ENCODE measurements around the gene KAZN. TPM values are rescaled to one million over a fixed set of nuclear protein-coding genes. Genes with fewer than 3 reads are reported as not detected.

The KAZN gene
- total and polyA plus RNA-seq, 12 donors = 1.1 to 6.5 (median 1.9) TPM

DNA sequence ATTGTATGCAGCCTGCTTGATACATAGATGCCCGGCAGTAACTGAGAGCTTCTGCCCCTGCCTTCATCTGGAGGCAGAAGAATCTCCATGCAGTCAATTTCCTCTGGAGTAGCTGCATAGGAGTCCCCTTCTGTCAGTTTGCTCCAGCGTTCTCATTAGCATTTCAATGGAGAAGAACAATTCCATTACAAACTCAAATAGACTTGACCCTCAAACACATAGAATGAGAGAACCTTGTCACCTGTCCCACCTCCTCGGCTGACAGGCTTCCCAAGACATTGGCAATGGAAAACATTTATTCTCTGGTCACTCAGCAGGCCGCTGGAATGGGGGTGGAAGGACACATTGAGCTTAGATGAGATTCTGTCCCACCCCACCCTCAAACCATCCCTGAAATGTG, 509.4 kb downstream of the KAZN start:
- Histone ChIP-seq H3K27me3 (peaks cover 0 to 4% (median 0%) of the 10 kb centered on the region in 7 donors), H3K36me3 (no peaks in the 10 kb centered on the region), H3K27ac (no peak overlapping the region), H3K4me3 (no peak overlapping the region), H3K9me3 (peaks cover 0 to 12% (median 0%) of the 10 kb centered on the region in 11 donors), H3K4me1 (no peaks in the 10 kb centered on the region)
- 54 to 69% methylated on average over 4 of the region's 4 CpGs for WGBS, 2 donors
- no peak for DNase-seq
- TF ChIP-seq, protein P1, sequence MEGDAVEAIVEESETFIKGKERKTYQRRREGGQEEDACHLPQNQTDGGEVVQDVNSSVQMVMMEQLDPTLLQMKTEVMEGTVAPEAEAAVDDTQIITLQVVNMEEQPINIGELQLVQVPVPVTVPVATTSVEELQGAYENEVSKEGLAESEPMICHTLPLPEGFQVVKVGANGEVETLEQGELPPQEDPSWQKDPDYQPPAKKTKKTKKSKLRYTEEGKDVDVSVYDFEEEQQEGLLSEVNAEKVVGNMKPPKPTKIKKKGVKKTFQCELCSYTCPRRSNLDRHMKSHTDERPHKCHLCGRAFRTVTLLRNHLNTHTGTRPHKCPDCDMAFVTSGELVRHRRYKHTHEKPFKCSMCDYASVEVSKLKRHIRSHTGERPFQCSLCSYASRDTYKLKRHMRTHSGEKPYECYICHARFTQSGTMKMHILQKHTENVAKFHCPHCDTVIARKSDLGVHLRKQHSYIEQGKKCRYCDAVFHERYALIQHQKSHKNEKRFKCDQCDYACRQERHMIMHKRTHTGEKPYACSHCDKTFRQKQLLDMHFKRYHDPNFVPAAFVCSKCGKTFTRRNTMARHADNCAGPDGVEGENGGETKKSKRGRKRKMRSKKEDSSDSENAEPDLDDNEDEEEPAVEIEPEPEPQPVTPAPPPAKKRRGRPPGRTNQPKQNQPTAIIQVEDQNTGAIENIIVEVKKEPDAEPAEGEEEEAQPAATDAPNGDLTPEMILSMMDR (IDR thresholded peaks at IDR 0.05) = no peak
- ATAC-seq = no peak
- intact Hi-C loops (cut with DNase I) = no loop called here

DNA sequence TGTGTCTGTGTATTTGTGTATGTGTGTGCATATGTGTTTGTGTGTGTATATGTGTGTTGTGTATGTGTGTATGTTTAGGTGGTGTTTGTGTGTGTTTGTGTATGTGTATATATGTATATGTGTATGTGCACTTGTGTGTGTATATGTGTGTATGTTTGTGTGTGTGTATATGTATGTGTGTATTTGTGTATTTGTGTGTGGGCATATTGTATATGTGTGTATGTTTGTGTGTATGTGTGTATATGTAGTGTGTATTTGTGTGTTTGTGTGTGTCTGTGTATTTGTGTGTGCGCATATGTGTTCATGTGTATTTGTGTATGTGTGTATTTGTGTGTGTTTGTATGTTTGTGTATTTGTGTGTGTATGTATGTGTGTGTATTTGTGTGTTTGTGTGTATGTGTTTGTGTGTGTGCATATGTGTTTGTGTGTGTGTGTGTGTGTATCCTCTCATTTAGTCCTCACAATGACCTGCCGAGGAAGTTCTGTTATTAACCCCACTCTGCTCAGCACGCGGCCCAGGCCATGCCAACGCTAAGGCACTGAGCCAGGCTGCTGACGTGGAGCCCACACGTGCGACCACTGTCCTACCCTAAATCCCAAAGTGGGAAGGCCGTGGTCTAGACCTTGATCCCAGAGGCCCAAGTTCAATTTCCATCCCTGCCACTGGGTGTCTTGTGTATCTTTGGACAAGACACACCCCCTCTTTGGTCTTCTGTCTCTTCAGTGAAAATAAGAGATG, 511.8 kb downstream of the KAZN start:
- H3K9me3 ChIP-seq = peaks cover 0 to under 1% (median 0%) of the 10 kb centered on the region in 11 donors
- intact Hi-C loops (cut with DNase I) = no loop called here
- ATAC-seq (no peak), DNase-seq (no peak)
- 89 to 90% methylated on average over 9 of the region's 9 CpGs for WGBS, 2 donors
- TF ChIP-seq, protein P1 (IDR thresholded peaks at IDR 0.05) = no peak
- H3K4me3 ChIP-seq = no peak overlapping the region
- peaks cover 0 to 3% (median 0%) of the 10 kb centered on the region in 7 donors for H3K27me3 ChIP-seq
- H3K4me1 ChIP-seq = no peaks in the 10 kb centered on the region
- H3K36me3 ChIP-seq = no peaks in the 10 kb centered on the region
- H3K27ac ChIP-seq = no peak overlapping the region

DNA sequence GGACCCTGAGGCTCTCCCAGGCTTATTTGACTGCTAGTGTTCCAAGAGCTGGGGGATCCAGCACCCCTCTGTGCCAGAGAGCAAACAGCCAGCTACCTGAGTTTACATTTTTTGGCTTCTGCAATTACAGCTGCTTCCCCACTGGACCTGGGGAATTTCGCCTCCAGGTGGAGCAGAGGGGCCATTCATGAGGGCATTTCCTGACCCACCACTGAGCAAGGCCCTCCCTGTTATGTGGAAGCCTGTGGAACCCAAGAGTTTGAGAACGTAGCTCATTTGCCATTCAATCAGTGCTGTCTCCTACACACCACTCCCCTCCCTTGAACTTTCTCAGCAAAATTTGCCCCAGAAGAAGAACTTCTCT, 512.4 kb downstream of the KAZN start:
- no peaks in the 10 kb centered on the region for H3K9me3 ChIP-seq
- WGBS, 2 donors = 93% methylated on average over 2 of the region's 2 CpGs
- intact Hi-C loops (cut with DNase I) = no loop called here
- H3K27me3 ChIP-seq = peaks cover 0 to 3% (median 0%) of the 10 kb centered on the region in 7 donors
- no peak overlapping the region for H3K4me3 ChIP-seq
- H3K27ac ChIP-seq = no peak overlapping the region
- DNase-seq (no peak), ATAC-seq (no peak)
- H3K36me3 ChIP-seq = no peaks in the 10 kb centered on the region
- TF ChIP-seq, protein P1 (IDR thresholded peaks at IDR 0.05) = no peak
- no peaks in the 10 kb centered on the region for H3K4me1 ChIP-seq

DNA sequence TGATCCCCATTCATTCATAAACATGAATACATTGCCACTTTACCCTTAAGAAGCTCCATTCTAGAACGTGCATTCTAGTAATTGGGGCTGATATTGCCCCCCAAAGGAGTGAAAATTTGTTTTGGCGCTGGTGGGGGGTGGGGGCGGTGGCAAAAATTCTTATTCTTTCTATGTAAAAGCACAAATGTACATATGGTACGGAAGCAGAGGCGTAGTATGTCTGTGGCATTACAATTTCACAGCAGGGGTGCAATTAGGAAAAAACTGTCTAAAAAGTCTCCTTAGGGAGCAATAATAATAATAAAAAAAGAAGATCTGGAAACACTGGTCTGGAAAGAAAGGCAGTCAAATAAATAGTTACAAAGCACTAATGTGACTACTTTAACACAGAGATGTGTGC, 514.7 kb downstream of the KAZN start:
- Histone ChIP-seq H3K36me3 (no peaks in the 10 kb centered on the region), H3K4me3 (no peak overlapping the region), H3K27me3 (peaks cover 0 to 3% (median 0%) of the 10 kb centered on the region in 7 donors), H3K9me3 (no peaks in the 10 kb centered on the region), H3K4me1 (no peaks in the 10 kb centered on the region), H3K27ac (no peak overlapping the region)
- intact Hi-C loops (cut with DNase I) = no loop called here
- WGBS, 2 donors = 92 to 94% methylated on average over 5 of the region's 5 CpGs
- ATAC-seq (no peak), DNase-seq (no peak)
- TF ChIP-seq, protein P1 (IDR thresholded peaks at IDR 0.05) = no peak
